Measurements from ENCODE around the gene FAM98B.

- TF ChIP-seq ZNF274 (IDR thresholded peaks at IDR 0.05; ENCODE audit: low read depth, low read length), result no peak
- TF ChIP-seq YY1 (IDR thresholded peaks at IDR 0.05; ENCODE audit: insufficient read depth, insufficient read length), result no peak
Observed at GRCh38 chr15:38503496-38503895, 49.6 kb downstream of the FAM98B start.
